ENCODE data around the gene DDX17. TPM values are rescaled to one million over a fixed set of nuclear protein-coding genes. Genes with fewer than 3 reads are reported as not detected.

DDX17 gene
- total and polyA plus RNA-seq, 9 of the 15 experiments (the other 6 are each of a cell fraction or from before 2014, with no cell fraction given) = 17.6 to 421 (median 189) TPM

GRCh38 chr22:38505541-38506117 lies 482 bp downstream of the DDX17 start (continued):
- no peak for TF ChIP-seq ZBTB40 (IDR thresholded peaks at IDR 0.05)
- peak; percentile 22; the same call in 1 of the 2 replicates for TF ChIP-seq ZBTB40 (CRISPR knock-in tag; IDR thresholded peaks at IDR 0.05)
- TF ChIP-seq BRD9 (IDR thresholded peaks at IDR 0.05; ENCODE audit: low read depth, partially characterized antibody) = peak; percentile 23
- no peak for TF ChIP-seq FOXP1 (CRISPR knock-in tag; IDR thresholded peaks at IDR 0.05)
- TF ChIP-seq TEAD4 (IDR thresholded peaks at IDR 0.05; ENCODE audit: low read length) = no peak
- TF ChIP-seq TEAD4 (CRISPR knock-in tag; IDR thresholded peaks at IDR 0.05; ENCODE audit: borderline replicate concordance) = 0 out of 2 replicates have a peak, but pooled peaks have one; percentile 2
- peak; percentile 99 for TF ChIP-seq BRD4 (IDR thresholded peaks at IDR 0.05)
- peak; percentile 33 for TF ChIP-seq HMGN3 (IDR thresholded peaks at IDR 0.05; ENCODE audit: borderline replicate concordance, extremely low read depth, insufficient read length, low read depth, low read length)
- peak; percentile 23; the same call in 1 of the 2 replicates for TF ChIP-seq CHD2 (IDR thresholded peaks at IDR 0.05; ENCODE audit: low read depth, low read length)
- no peak for TF ChIP-seq CC2D1A (IDR thresholded peaks at IDR 0.05)
- 0 out of 2 replicates have a peak, but pooled peaks have one; percentile 21 for TF ChIP-seq ZBTB17 (CRISPR knock-in tag; IDR thresholded peaks at IDR 0.05)
- TF ChIP-seq E2F5 (CRISPR knock-in tag; IDR thresholded peaks at IDR 0.05) = no peak
- TF ChIP-seq CHD1 (IDR thresholded peaks at IDR 0.05; ENCODE audit: low read length) = peak; percentile 9
- no peak for TF ChIP-seq ZNF639 (CRISPR knock-in tag; conservative IDR thresholded peaks at IDR 0.05 in 1 of 2, IDR thresholded peaks at IDR 0.05 in 1 of 2)
- no peak for TF ChIP-seq CBFA2T3 (IDR thresholded peaks at IDR 0.05)
- TF ChIP-seq MYC (IDR thresholded peaks at IDR 0.05; ENCODE audit: low read depth, low read length) = peak; percentile 3; the same call in 1 of the 2 replicates
- no peak for TF ChIP-seq MYC (CRISPR knock-in tag; IDR thresholded peaks at IDR 0.05; ENCODE audit: borderline replicate concordance, low read depth)
- TF ChIP-seq NFRKB (IDR thresholded peaks at IDR 0.05; ENCODE audit: low read depth) = 0 out of 2 replicates have a peak, but pooled peaks have one; percentile 69
